HG02973 (cell line): Measurements from ENCODE around the gene SEMA5A.

Experiments used
- ATAC-seq: cut with Tn5 transposase; IDR thresholded peaks from one replicate; pipeline ENCODE4 v1.9.1; 2021; ENCODE audit warnings: moderate library complexity; ENCODE audit not compliant: unreplicated experiment

The SEMA5A gene

GRCh38 chr5:9188956-9189355 lies 356.9 kb downstream of the SEMA5A start:
- ATAC-seq = no peak

- ATAC-seq = no peak
These were observed 357.7 kb downstream of the SEMA5A start for GRCh38 chr5:9188131-9188530.

DNA sequence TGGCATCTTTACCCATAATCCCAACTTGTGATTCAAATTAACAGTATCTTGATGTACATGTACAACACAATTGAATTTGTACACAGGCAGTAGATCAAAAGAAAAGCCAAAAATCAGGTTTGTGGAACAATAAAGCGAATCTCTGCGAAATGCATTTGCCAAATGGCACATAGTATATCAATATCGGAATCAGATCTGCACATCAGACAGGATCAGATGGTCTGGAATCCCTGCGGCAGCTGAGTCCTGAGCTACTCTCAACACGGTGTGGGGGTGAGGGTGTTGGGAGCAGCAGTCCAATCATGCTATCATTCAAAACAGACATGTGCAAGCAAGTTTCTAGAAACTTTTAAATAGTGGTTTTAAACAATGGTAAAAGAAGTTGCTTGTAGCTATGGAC lies 358.3 kb downstream of the SEMA5A start:
- no peak for ATAC-seq

- no peak for ATAC-seq
These were observed 359.8 kb downstream of the SEMA5A start for GRCh38 chr5:9186069-9186468.

- ATAC-seq = no peak
These were observed 361.9 kb downstream of the SEMA5A start for GRCh38 chr5:9183992-9184391.

- no peak for ATAC-seq
These were observed 362.8 kb downstream of the SEMA5A start for GRCh38 chr5:9182899-9183695.

- no peak for ATAC-seq
These were observed 369.2 kb downstream of the SEMA5A start for GRCh38 chr5:9176641-9177040.

GRCh38 chr5:9174446-9174845 lies 371.4 kb downstream of the SEMA5A start:
- no peak for ATAC-seq

- ATAC-seq = no peak
These were observed 372.4 kb downstream of the SEMA5A start for GRCh38 chr5:9173281-9174048.

- no peak for ATAC-seq
These were observed 375.8 kb downstream of the SEMA5A start for GRCh38 chr5:9170026-9170425.

DNA sequence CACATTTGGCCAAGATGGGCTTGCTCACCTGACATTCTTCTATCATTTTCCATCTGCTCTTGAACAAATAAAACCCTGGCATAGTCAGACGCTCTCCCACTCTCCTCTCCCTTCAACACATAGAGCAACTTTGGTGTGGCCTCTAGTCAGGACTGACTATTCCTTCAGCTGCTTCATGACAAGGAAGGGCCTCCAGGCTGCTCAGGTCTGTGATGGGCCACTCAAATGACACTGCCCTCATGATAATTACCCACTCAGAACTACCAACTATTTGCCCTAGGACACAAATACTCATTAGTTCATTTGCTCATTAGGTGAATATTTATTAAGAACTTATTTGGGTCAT lies 376.3 kb downstream of the SEMA5A start:
- ATAC-seq = no peak

GRCh38 chr5:9168791-9169556 lies 376.9 kb downstream of the SEMA5A start:
- ATAC-seq = no peak

- ATAC-seq = no peak
These were observed 379.4 kb downstream of the SEMA5A start for GRCh38 chr5:9166202-9167112.

GRCh38 chr5:9165546-9165945 lies 380.3 kb downstream of the SEMA5A start:
- no peak for ATAC-seq

GRCh38 chr5:9160747-9161146 lies 385.1 kb downstream of the SEMA5A start:
- no peak for ATAC-seq

- no peak for ATAC-seq
These were observed 388.1 kb downstream of the SEMA5A start for GRCh38 chr5:9157811-9158210.

DNA sequence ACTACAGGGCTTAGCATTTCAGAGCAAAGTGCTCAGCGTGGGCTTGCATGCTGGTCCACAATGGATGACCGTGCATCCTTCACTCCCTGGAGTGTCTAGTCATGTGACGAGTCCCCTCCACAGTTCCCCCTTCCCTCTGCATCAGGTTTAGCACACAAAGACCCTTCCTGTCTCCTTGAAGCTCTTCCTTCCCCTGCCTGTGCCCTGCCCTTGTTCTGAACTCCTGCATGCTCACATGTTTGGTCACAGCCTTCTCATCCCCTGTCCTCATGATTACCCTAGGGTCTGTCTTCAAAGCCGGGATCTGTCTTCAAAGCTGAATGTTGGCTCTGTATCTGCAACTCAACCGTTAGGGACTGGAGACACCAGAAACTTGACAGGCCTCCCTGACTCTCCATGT lies 388.9 kb downstream of the SEMA5A start:
- ATAC-seq = no peak

GRCh38 chr5:9156282-9156681 lies 389.6 kb downstream of the SEMA5A start:
- no peak for ATAC-seq

- no peak for ATAC-seq
These were observed 394.0 kb downstream of the SEMA5A start for GRCh38 chr5:9151684-9152427.

GRCh38 chr5:9149988-9150387 lies 395.9 kb downstream of the SEMA5A start:
- no peak for ATAC-seq
